Endothelial cell of umbilical vein (primary cell): ENCODE data around the gene CARMIL1. TPM values are rescaled to one million over a fixed set of nuclear protein-coding genes. Genes with fewer than 3 reads are reported as not detected.

Experiments
- BruUV-seq: library from RNA; stranded (reverse); fragments of 400-500 nt; replicated peaks from 2 replicates; lab custom pipeline; 2021; lab: Mats Ljungman, UMichigan
- CTCF ChIA-PET: fragments of 300-600, 350-600 bp; sonication (Branson Sonifier 250); formaldehyde crosslinking; loops from one replicate; lab custom pipeline; 2021; ENCODE audit warnings: antibody characterized with exemption, inconsistent platforms; lab: Charles Lee
- POLR2A ChIA-PET: fragments of 300-600, 350-600 bp; sonication (Branson Sonifier 250); formaldehyde crosslinking; loops from one replicate; lab custom pipeline; 2021; ENCODE audit warnings: antibody characterized with exemption, inconsistent platforms; lab: Charles Lee
- DNase-seq: peaks from one replicate; pipeline ENCODE4 v3.0.0-alpha.2; 2011; ENCODE audit warnings: low read depth, low spot score
- FAIRE-seq: peaks from 2 replicates; lab custom pipeline; 2011; peaks lifted over from hg19 to GRCh38; lab: Jason Lieb, UNC
- H2AFZ ChIP-seq: 2 replicates; pipeline ENCODE4 v1.6.0; 2012; ENCODE audit warnings: low read depth, low read length, control low read depth, inconsistent platforms
- H3K27ac ChIP-seq: 2 replicates; pipeline ENCODE4 v1.5.1; 2011; ENCODE audit warnings: low read depth, mild to moderate bottlenecking, control low read depth, low read length, moderate library complexity; ENCODE audit not compliant: insufficient read depth
- H3K27me3 ChIP-seq, 2 experiments: 2 replicates each; pipeline versions ENCODE4 v1.6.0 to v1.6.1; 2011; ENCODE audit warnings: low read length in 2 of 2, mixed read lengths in 1 of 2; ENCODE audit not compliant: control insufficient read depth in 2 of 2, insufficient read depth in 2 of 2
- H3K36me3 ChIP-seq, 2 experiments: 2 replicates in 1 of 2; 3 replicates in 1 of 2; pipeline ENCODE4 v1.5.1; 2011; ENCODE audit warnings: low read length in 2 of 2, mild to moderate bottlenecking in 1 of 2, moderate library complexity in 1 of 2; ENCODE audit not compliant: control insufficient read depth in 2 of 2, insufficient read depth in 2 of 2; ENCODE audit errors: extremely low read depth in 1 of 2
- H3K4me1 ChIP-seq: 3 replicates; pipeline ENCODE4 v1.5.1; 2011; ENCODE audit warnings: mild to moderate bottlenecking, low read length; ENCODE audit not compliant: control insufficient read depth, insufficient read depth; ENCODE audit errors: extremely low read depth
- H3K4me2 ChIP-seq: 2 replicates; pipeline ENCODE4 v1.6.1; 2011; ENCODE audit warnings: low read length, control low read depth, mixed read lengths; ENCODE audit not compliant: insufficient read depth
- H3K4me3 ChIP-seq, 3 experiments: fragments of 200-600 bp in 1 of 3; sonication (generic), shearing (Covaris generic) in 1 of 3; replicated peaks in 1 of 3; 2 replicates each; pipeline ENCODE4 v1.5.1; 2011 to 2016; ENCODE audit warnings: control low read depth in 3 of 3, low read length in 3 of 3, mild to moderate bottlenecking in 2 of 3, inconsistent platforms in 1 of 3, low read depth in 1 of 3, moderate library complexity in 1 of 3; ENCODE audit not compliant: insufficient read depth in 1 of 3
- H3K79me2 ChIP-seq: 2 replicates; pipeline ENCODE4 v1.6.0; 2012; ENCODE audit warnings: low read length, inconsistent platforms; ENCODE audit not compliant: control insufficient read depth, insufficient read depth
- H3K9ac ChIP-seq: replicated peaks from 2 replicates; pipeline ENCODE3; 2011; ENCODE audit warnings: low read length, control low read depth; ENCODE audit not compliant: insufficient read depth; ENCODE audit errors: extremely low read depth
- H3K9me1 ChIP-seq: replicated peaks from 3 replicates; pipeline ENCODE4 v1.6.0; 2011; ENCODE audit warnings: mild to moderate bottlenecking, low read length; ENCODE audit not compliant: control insufficient read depth, insufficient read depth; ENCODE audit errors: extremely low read depth
- H3K9me3 ChIP-seq: replicated peaks from 2 replicates; pipeline ENCODE4 v1.5.1; 2012; ENCODE audit warnings: low read length, inconsistent platforms; ENCODE audit not compliant: control insufficient read depth, insufficient read depth
- H4K20me1 ChIP-seq: replicated peaks from 2 replicates; pipeline ENCODE3; 2011; ENCODE audit warnings: mild to moderate bottlenecking, low read length; ENCODE audit not compliant: control insufficient read depth, insufficient read depth; ENCODE audit errors: extremely low read depth
- EZH2 ChIP-seq: IDR thresholded peaks from 2 replicates; pipeline ENCODE4 v1.6.1; 2012; ENCODE audit warnings: borderline replicate concordance, low read depth, mild to moderate bottlenecking, moderate library complexity, low read length, inconsistent platforms; ENCODE audit not compliant: severe bottlenecking
- FOS ChIP-seq: IDR thresholded peaks from 2 replicates; pipeline ENCODE4 v1.6.1; 2011; ENCODE audit warnings: mild to moderate bottlenecking, low read length, moderate library complexity, borderline replicate concordance; ENCODE audit not compliant: insufficient read depth
- JUN ChIP-seq: IDR thresholded peaks from 2 replicates; pipeline ENCODE4 v1.6.1; 2011; ENCODE audit warnings: borderline replicate concordance, low read depth; ENCODE audit not compliant: insufficient read length, insufficient read depth
- POLR2A ChIP-seq: IDR thresholded peaks from 2 replicates; pipeline ENCODE4 v1.6.1; 2012; ENCODE audit warnings: low read depth, mild to moderate bottlenecking, control low read depth, low read length
- POLR2AphosphoS5 ChIP-seq: IDR thresholded peaks from 2 replicates; pipeline ENCODE4 v1.6.1; 2012; ENCODE audit warnings: low read depth, mild to moderate bottlenecking, control low read depth, low read length, moderate library complexity; ENCODE audit not compliant: insufficient read depth
- dilution Hi-C: fragments of 300-500 bp; cut with MboI; formaldehyde crosslinking; loops from one replicate; pipeline ENCODE4 v1.15.0; 2019; ENCODE audit warnings: low sequenced_read_pairs; ENCODE audit not compliant: extremely low pct_ligation_motif_present
- intact Hi-C: fragments of 100-400 bp; cut with micrococcal nuclease; formaldehyde crosslinking; loops from one replicate; pipeline ENCODE4 v1.10.0; 2022
- polyA plus RNA-seq, 4 experiments: library from polyadenylated mRNA; depleted of rRNA in 3 of 4; stranded (reverse) in 3 of 4; unstranded in 1 of 4; fragments of >200 nt; gene quantifications; 2 replicates each; pipeline versions ENCODE4 v1.2.1 to v1.2.3, GENCODE V29; 2011 to 2012; ENCODE audit warnings: missing spikeins in 1 of 4
- total RNA-seq: library from RNA; stranded (reverse); gene quantifications from 2 replicates; pipeline ENCODE4 v1.2.3, GENCODE V29; 2021
- TF ChIP-seq, protein P1 (sequence below): IDR thresholded peaks from 2 replicates; pipeline ENCODE4 v1.6.1; 2011; ENCODE audit not compliant: insufficient read depth, insufficient read length
- TF ChIP-seq, protein P2 (sequence below), 2 donors: IDR thresholded peaks; 1 replicate in 1 of 2; 2 replicates in 1 of 2; pipeline ENCODE4 v1.5.1; 2011; ENCODE audit warnings: low read length in 2 of 2, mild to moderate bottlenecking in 2 of 2, moderate library complexity in 2 of 2, control low read depth in 1 of 2, inconsistent platforms in 1 of 2, low read depth in 1 of 2; ENCODE audit not compliant: insufficient read depth in 1 of 2; ENCODE audit errors: extremely low read depth in 1 of 2

CARMIL1 gene
- total and polyA plus RNA-seq, 2 donors (not counting 3 experiments of a cell fraction or from before 2014, with no cell fraction given), result 1.3 to 8.7 TPM

DNA sequence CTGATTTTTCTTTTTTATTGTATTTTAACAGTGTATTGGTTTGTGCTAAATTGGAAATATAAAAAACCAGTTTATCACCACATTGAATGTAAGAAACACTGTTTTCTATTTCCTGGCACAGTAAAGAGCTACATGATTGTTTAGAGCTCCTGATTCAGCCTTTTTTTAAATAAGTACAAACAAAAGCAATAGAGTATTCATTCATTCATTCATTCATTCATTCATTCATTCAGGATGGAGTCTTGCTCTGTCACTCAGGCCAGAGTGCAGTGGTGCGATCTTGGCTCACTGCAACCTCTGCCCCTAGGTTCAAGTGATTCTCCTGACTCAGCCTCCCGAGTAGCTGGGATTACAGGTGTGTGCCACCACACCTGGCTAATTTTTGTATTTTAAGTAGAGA lies 276.0 kb downstream of the CARMIL1 start:
- DNase-seq (no peak), FAIRE-seq (no peak)
- ChIA-PET POLR2A (no interaction called here), CTCF (interaction anchor here (1.1 to 6.2 kb wide), 12 partner anchors 8 to 332 kb away, joined by 3 to 125 read pairs (median 11); partner anchors contain the start of gene CARMIL1)
- H4K20me1 ChIP-seq, result no peaks in the 10 kb centered on the region
- H3K27ac ChIP-seq, result no peak overlapping the region
- H3K4me1 ChIP-seq, result no peaks in the 10 kb centered on the region
- no peaks in the 10 kb centered on the region for H3K36me3 ChIP-seq
- no TSS peak for BruUV-seq
- H3K4me3 ChIP-seq, result no peak overlapping the region
- H3K9me1 ChIP-seq, result no peaks in the 10 kb centered on the region
- dilution Hi-C loops (no loop called here), intact Hi-C loops (loop anchor here (5.0 kb wide), 1 partner anchor 162 kb away; no protein-coding TSS in a partner anchor)
- no peak overlapping the region for H2AFZ ChIP-seq
- no peaks in the 10 kb centered on the region for H3K79me2 ChIP-seq
- H3K9ac ChIP-seq, result no peak overlapping the region
- TF ChIP-seq, protein P1, sequence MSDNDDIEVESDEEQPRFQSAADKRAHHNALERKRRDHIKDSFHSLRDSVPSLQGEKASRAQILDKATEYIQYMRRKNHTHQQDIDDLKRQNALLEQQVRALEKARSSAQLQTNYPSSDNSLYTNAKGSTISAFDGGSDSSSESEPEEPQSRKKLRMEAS, result no peak
- H3K9me3 ChIP-seq, result no peaks in the 10 kb centered on the region
- no peaks in the 10 kb centered on the region for H3K27me3 ChIP-seq
- H3K4me2 ChIP-seq, result no peak overlapping the region

DNA sequence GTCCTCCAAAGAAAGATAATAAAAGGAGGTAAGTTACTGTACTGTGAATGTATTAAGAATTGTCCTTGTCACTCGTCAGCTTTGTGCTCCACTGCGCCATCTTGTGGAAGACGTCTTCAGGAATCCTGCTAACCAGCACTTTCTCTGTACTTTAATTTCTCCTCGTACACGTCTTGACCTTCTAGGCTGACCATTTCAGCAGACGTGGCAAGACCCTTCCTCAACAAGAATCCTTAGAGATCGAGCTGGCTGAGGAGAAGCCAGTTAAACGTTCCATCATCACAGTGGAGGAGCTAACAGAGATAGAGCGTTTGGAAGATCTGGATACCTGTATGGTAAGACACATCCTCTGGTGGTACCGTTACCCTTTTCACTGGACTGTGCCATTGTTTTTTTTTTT lies 277.3 kb downstream of the CARMIL1 start:
- Histone ChIP-seq H3K4me2 (no peak overlapping the region), H3K27me3 (no peaks in the 10 kb centered on the region), H3K79me2 (no peaks in the 10 kb centered on the region), H3K4me1 (no peaks in the 10 kb centered on the region), H3K9me3 (no peaks in the 10 kb centered on the region), H2AFZ (peak overlapping the region; percentile 94), H3K9ac (no peak overlapping the region), H3K27ac (no peak overlapping the region), H3K4me3 (no peak overlapping the region), H3K36me3 (no peaks in the 10 kb centered on the region), H4K20me1 (no peaks in the 10 kb centered on the region), H3K9me1 (no peaks in the 10 kb centered on the region)
- intact Hi-C loops (loop anchor here (1.0 to 5.0 kb wide), 7 partner anchors 46 to 333 kb away; partner anchors contain the start of gene CARMIL1), dilution Hi-C loops (no loop called here)
- ChIA-PET POLR2A (no interaction called here), CTCF (interaction anchor here (0.6 to 6.2 kb wide), 48 partner anchors 9 to 771 kb away, joined by 3 to 125 read pairs (median 4); partner anchors contain the start of gene CARMIL1)
- DNase-seq (peak; percentile 83), FAIRE-seq (peak; percentile 94)
- no TSS peak for BruUV-seq
- TF ChIP-seq POLR2A (no peak), FOS (no peak), EZH2 (no peak), POLR2AphosphoS5 (no peak), JUN (no peak)
- TF ChIP-seq, protein P1, result no peak
- TF ChIP-seq, protein P2, sequence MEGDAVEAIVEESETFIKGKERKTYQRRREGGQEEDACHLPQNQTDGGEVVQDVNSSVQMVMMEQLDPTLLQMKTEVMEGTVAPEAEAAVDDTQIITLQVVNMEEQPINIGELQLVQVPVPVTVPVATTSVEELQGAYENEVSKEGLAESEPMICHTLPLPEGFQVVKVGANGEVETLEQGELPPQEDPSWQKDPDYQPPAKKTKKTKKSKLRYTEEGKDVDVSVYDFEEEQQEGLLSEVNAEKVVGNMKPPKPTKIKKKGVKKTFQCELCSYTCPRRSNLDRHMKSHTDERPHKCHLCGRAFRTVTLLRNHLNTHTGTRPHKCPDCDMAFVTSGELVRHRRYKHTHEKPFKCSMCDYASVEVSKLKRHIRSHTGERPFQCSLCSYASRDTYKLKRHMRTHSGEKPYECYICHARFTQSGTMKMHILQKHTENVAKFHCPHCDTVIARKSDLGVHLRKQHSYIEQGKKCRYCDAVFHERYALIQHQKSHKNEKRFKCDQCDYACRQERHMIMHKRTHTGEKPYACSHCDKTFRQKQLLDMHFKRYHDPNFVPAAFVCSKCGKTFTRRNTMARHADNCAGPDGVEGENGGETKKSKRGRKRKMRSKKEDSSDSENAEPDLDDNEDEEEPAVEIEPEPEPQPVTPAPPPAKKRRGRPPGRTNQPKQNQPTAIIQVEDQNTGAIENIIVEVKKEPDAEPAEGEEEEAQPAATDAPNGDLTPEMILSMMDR (IDR thresholded peaks at IDR 0.05; ENCODE audit: extremely low read depth in 1 of 2, insufficient read depth in 1 of 2, low read depth in 1 of 2, low read length in 2 of 2), result peak; percentile 73 to 85
